IPS DF 6.9 (cell line): Measurements from ENCODE around the gene WIPF2.

Source experiments
- DNase-seq: peaks from one replicate; pipeline ENCODE4 v3.0.0-alpha.2; 2013; ENCODE audit warnings: low read depth, low spot score
- H3K27ac ChIP-seq: one replicate; pipeline ENCODE4 v1.5.1; 2013; ENCODE audit warnings: low read length, control low read depth
- H3K27me3 ChIP-seq: 2 replicates; pipeline ENCODE4 v1.6.1; 2013; ENCODE audit warnings: mild to moderate bottlenecking, low read length; ENCODE audit not compliant: control insufficient read depth, insufficient read depth
- H3K36me3 ChIP-seq: 2 replicates; pipeline ENCODE4 v1.6.1; 2013; ENCODE audit warnings: low read length; ENCODE audit not compliant: control insufficient read depth, insufficient read depth
- H3K4me1 ChIP-seq: 2 replicates; pipeline ENCODE4 v1.6.1; 2013; ENCODE audit warnings: low read length; ENCODE audit not compliant: control insufficient read depth, insufficient read depth
- H3K4me3 ChIP-seq: 2 replicates; pipeline ENCODE4 v1.5.1; 2013; ENCODE audit warnings: mild to moderate bottlenecking, low read length
- H3K9me3 ChIP-seq: 2 replicates; pipeline ENCODE4 v1.6.1; 2013; ENCODE audit warnings: low read length, inconsistent platforms; ENCODE audit not compliant: control insufficient read depth, insufficient read depth
- WGBS: extraction: QIAGEN DNeasy Blood & Tissue Kit; methylation state at CpG from one replicate; pipeline ENCODE4 v1.1.7; 2013; ENCODE audit warnings: mixed read lengths, missing lambda C conversion rate; ENCODE audit not compliant: insufficient read length, insufficient coverage; 5-methylcytosine and 5-hydroxymethylcytosine counted together

WIPF2 gene

DNA sequence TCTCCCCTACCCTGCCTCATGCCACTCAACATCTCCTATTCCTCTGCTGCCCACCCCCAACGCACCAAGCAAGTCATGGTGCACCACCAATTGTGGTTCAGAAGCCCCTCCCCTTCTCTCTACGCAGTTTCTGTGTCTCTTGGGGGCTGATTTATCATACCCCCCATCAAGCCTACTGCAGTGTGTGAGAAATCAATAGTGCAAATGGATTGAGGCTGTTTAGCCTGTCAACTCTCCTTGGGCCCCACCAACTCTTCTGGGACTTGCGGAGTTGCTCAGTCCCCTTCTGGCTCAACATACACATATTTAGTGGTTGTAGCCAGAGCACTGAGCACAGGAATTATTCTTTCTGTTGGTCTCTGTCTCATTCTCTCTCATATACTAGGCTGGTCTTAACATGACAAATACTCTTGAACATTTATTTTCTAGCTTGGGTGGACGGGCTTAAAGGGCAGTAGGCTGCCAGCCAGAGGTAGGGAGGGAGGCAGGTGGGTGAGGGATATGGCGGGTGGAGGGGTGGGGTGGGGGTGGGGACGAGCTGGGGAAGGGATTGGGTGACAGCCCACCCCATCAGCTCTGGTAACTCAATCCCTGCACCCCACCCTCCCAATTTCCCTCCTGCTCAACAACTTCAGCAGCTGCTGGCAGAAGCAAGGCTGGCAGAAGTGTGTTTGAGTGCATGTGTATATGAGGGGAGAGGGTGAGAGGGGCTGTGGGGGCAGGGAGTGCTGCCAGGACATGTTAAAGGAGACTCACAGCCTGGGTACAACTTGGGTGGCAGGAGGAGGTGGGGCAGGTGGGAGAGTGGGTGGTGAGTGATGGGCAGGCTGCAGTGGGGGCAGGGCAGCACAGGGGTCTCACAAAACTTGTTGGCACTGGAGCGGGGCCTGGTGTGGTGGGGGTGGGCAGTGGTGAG, 94.8 kb downstream of the WIPF2 start:
- no peaks in the 10 kb centered on the region for H3K9me3 ChIP-seq
- DNase-seq: no peak
- peaks cover 9% of the 10 kb centered on the region for H3K4me1 ChIP-seq
- H3K36me3 ChIP-seq: no peaks in the 10 kb centered on the region
- H3K27me3 ChIP-seq: no peaks in the 10 kb centered on the region; the same call in 1 of the 2 replicates
- no peak overlapping the region for H3K27ac ChIP-seq
- no peak overlapping the region for H3K4me3 ChIP-seq
- WGBS: no CpG with 5 or more reads among the region's 7 CpGs

- Histone ChIP-seq H3K27ac (no peak overlapping the region), H3K27me3 (no peaks in the 10 kb centered on the region; the same call in 1 of the 2 replicates), H3K4me1 (peaks cover 10% of the 10 kb centered on the region), H3K36me3 (no peaks in the 10 kb centered on the region), H3K9me3 (no peaks in the 10 kb centered on the region), H3K4me3 (no peak overlapping the region)
- WGBS: no CpG with 5 or more reads among the region's 3 CpGs
- no peak for DNase-seq
Measured at GRCh38 chr17:40314584-40314956, 95.5 kb downstream of the WIPF2 start.

DNA sequence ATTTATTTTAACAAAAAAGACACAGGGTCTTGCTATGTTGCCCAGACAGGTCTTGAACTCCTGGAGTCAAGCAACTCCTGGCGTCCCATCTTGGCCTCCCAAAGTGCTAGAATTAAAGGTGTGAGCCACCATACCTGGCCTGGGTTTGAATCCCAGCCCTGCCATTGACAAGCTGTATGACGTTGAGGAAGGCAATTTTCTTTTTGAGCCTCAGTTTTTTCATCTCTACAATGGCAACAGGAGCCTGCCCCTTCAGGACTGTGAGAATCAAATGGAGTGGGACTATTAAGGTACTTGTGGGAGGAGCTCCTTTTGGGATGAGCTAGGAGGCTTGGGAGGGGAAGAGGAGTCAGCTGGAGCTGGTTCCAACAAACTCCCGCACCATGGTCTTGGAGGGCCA, 96.1 kb downstream of the WIPF2 start:
- no peak overlapping the region for H3K4me3 ChIP-seq
- no peaks in the 10 kb centered on the region for H3K36me3 ChIP-seq
- DNase-seq: no peak
- H3K4me1 ChIP-seq: peaks cover 8% of the 10 kb centered on the region
- no peaks in the 10 kb centered on the region for H3K9me3 ChIP-seq
- H3K27me3 ChIP-seq: no peaks in the 10 kb centered on the region; the same call in 1 of the 2 replicates
- WGBS: no CpG with 5 or more reads among the region's 3 CpGs
- no peak overlapping the region for H3K27ac ChIP-seq

DNA sequence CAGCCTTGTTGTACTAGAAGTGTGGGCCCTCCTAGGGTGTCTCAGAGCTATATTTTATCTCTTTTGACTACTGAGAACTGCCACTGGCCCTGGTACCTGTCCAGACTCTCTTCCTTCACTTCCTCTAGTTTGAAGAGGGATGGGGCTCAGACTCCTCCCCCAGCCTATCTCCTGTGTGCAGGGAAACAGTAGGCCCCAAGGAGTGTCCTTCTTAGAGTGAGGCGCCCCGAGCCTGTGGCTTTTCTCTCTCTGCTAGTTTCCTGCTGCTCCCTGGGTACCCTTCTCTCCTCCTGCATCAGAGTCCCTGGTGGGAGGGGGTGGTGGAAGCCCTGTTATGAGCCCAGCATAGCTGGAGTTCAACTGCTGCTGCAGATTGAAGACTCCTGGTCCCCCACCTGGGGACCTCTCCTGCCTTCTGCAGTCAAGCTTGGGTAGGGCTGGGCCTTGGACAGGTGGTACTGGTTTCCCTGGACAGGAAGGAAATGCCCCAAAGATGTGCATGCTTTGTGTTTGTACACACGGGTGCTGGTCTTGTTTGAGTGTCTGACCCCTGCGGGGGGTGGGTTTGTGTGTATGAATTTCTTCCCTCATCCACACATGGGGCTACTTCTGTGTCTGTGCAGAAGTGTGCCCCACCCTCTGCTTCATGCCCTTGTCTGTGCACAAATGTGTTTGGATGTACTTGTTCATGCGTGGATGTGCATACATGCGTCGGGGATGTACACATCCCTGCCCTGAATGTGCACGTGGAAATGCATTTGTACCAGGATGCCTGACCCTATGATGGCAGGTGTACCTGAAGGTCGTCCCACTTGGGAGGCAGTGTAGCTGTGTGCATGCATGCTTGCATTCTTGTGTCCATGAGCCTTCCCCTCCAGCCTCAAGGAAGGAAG, 96.8 kb downstream of the WIPF2 start:
- Histone ChIP-seq H3K4me1 (peaks cover 8% of the 10 kb centered on the region), H3K27me3 (no peaks in the 10 kb centered on the region; the same call in 1 of the 2 replicates)
- no peak for DNase-seq

GRCh38 chr17:40316571-40317344, 97.7 kb downstream of the WIPF2 start:
- Histone ChIP-seq H3K27ac (no peak overlapping the region), H3K9me3 (no peaks in the 10 kb centered on the region), H3K27me3 (no peaks in the 10 kb centered on the region; the same call in 1 of the 2 replicates), H3K36me3 (no peaks in the 10 kb centered on the region), H3K4me3 (peak overlapping the region; percentile 17; the same call in 1 of the 2 replicates), H3K4me1 (peaks cover 11% of the 10 kb centered on the region)
- WGBS: no CpG with 5 or more reads among the region's 38 CpGs
- no peak for DNase-seq

More for the DNA sequence above, 96.8 kb downstream of the WIPF2 start:
- Histone ChIP-seq H3K36me3 (no peaks in the 10 kb centered on the region), H3K27ac (no peak overlapping the region), H3K4me3 (peak overlapping the region; percentile 17; the same call in 1 of the 2 replicates), H3K9me3 (no peaks in the 10 kb centered on the region)
- no CpG with 5 or more reads among the region's 9 CpGs for WGBS

DNA sequence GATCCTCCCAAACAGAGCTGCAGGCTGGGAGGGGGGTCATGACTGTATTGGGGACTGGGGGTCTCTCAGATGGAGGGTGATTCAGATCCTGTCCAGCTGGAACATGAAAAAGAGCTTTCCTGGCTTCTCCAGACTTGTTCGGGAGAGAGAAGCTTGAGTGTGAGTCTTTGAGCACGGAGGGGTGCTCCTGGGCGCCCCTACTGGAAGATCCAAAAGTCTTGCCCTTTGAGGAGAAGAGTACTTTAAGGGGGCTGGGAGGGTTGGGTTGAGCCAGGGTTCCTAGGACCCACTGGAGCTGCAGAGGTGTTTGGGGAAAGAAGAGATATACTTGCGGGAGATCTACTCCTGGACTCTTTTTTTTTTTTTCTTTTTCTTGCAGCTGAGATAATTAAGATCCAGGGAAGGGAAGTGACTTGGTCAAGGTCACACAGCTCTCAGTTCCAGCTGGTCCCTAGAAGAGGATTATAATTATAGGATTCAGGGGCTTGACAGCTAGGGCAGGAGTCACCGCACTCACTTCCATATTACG, 98.3 kb downstream of the WIPF2 start:
- H3K36me3 ChIP-seq: no peaks in the 10 kb centered on the region
- WGBS: no CpG with 5 or more reads among the region's 6 CpGs
- H3K9me3 ChIP-seq: no peaks in the 10 kb centered on the region
- H3K27ac ChIP-seq: no peak overlapping the region
- peaks cover 15% of the 10 kb centered on the region for H3K4me1 ChIP-seq
- peak overlapping the region; percentile 18; the same call in 1 of the 2 replicates for H3K4me3 ChIP-seq
- H3K27me3 ChIP-seq: no peaks in the 10 kb centered on the region; the same call in 1 of the 2 replicates
- no peak for DNase-seq

DNA sequence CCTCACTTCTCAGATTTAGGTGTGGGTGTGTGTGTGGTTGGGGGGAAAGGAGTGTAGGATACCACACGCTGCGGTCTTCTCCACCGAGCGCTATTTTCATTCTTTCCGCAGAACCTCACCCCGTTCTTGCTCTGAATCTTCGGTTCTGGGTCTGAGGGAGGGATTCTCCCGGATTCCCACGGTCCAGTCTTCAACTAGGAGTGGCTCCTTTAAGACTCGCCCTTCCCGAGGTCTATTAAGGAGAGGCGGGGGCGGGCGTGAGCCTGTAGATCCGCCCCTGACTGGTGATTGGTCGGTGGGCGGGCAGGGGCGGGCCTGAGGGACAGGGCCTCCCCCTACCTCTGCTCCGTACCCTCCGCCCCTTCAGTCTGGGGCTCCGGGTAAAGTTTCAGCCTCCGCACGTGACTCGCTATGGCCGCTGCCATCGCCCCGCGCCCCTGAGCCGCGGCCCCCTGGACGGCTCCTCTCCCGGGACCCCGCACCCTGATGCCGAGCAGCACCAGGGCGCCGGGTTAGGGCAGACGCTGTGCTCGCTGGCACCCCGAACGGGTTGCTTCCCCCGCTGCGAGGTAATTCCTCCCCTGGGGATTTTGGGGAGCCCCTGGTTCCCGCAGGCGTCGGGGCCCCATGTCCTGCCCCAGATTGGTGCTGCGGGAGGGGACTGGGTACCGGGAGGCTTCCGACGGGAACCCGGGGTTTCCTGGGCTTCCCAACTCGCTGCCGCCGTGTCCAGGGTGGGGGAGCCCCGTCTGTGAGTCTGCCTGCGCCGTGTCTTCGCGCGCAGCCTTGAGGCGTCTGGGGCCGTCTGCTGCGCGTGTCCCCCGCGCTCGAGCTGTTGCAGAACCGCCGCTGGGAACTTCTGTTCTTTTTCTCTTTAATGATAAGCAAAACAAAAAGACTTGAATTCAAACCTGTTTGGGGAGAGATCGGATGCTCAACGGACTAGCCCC, 99.1 kb downstream of the WIPF2 start:
- H3K36me3 ChIP-seq: no peaks in the 10 kb centered on the region
- peaks cover 19% of the 10 kb centered on the region for H3K4me1 ChIP-seq
- H3K27ac ChIP-seq: no peak overlapping the region
- H3K4me3 ChIP-seq: peak overlapping the region; percentile 65
- no CpG with 5 or more reads among the region's 70 CpGs for WGBS
- DNase-seq: no peak
- no peaks in the 10 kb centered on the region; the same call in 1 of the 2 replicates for H3K27me3 ChIP-seq
- no peaks in the 10 kb centered on the region for H3K9me3 ChIP-seq

DNA sequence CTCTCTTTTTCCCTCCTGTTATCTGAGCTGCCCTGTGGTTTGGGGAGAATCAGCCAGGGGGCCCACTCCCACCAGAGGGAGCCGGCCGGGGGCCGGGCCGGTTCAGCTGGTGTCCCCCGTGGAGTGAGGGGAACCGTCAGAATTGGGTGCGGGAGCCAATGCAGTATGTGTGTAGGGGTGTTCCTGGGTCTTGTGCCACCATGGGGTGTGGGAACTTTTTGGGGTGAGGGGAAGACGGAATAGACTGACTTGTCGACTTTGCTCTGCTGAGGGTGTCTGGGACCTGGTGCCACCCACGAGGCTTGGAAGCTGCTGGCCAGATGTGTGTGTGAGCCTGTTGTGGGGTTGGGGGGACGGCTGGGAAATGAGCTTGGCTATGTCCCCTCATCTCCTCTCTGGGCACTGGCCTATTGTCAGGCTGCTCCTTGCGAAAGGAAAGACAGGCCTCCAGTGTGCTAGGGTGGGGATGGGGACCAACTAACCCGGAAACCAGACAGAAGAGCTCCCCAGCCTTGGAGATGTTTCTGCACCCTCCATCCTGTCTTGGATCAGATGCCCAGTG, 99.8 kb downstream of the WIPF2 start:
- no peaks in the 10 kb centered on the region for H3K36me3 ChIP-seq
- WGBS: no CpG with 5 or more reads among the region's 13 CpGs
- no peak for DNase-seq
- peak overlapping the region; percentile 65; the same call in 1 of the 2 replicates for H3K4me3 ChIP-seq
- H3K27me3 ChIP-seq: no peaks in the 10 kb centered on the region; the same call in 1 of the 2 replicates
- no peak overlapping the region for H3K27ac ChIP-seq
- peaks cover 19% of the 10 kb centered on the region for H3K4me1 ChIP-seq
- H3K9me3 ChIP-seq: no peaks in the 10 kb centered on the region
